ENCODE data around the gene ENTREP1.
"Not testable (repeated sequence)": the region's sequence is repeated elsewhere in the genome, so short reads cannot be mapped to it uniquely, and the experiment has no call there.

The ENTREP1 gene, protein sequence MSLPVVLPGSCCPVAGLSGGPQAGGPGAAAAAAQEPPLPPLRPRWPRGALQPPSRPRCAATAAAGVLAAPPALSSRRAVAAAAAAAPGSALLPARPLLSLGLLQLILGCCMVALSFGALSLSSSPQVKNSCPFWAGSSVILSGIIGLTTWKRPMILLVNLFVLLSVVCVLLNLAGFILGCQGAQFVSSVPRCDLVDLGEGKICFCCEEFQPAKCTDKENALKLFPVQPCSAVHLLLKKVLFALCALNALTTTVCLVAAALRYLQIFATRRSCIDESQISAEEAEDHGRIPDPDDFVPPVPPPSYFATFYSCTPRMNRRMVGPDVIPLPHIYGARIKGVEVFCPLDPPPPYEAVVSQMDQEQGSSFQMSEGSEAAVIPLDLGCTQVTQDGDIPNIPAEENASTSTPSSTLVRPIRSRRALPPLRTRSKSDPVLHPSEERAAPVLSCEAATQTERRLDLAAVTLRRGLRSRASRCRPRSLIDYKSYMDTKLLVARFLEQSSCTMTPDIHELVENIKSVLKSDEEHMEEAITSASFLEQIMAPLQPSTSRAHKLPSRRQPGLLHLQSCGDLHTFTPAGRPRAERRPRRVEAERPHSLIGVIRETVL

GRCh38 chr9:69324549-69325401, at the start of gene ENTREP1:
ENTREP1 (plus strand) TSS chr9:69325215; CDS start chr9:69325310, 95 bp downstream.
- Mint-ChIP-seq H3K9me3 (no peaks in the 10 kb centered on the region), H3K36me3 (no peaks in the 10 kb centered on the region), H3K4me1 (no peaks in the 10 kb centered on the region), H3K4me3 (peak within 1 kb of the TSS; percentile 11), H3K27me3 (peaks cover 44% of the 10 kb centered on the region), H3K27ac (no peak within 1 kb of the TSS)
- peak; percentile 26 for ATAC-seq

DNA sequence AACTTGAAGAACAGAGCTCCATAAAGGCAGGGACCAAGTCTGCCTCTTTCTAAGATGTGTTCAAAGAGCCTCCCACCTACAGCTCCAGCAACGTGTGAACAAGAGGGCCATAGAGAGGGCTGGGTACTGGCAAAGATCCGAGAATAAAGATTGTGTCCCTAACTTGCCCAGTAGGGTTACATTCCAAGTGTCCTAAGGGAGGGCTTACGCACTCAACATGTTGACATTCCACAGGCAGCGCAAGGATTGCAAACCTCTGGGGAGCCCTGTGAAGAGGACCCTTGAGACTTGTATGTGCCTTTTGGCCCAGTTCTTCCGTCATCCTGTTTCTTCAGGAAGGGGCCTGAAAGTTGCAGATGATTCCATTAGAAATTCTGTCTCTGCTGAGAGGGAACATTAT, 48.2 kb upstream of the ENTREP1 start:
- ATAC-seq: no peak
- no peaks in the 10 kb centered on the region for H3K27me3 Mint-ChIP-seq
- no peaks in the 10 kb centered on the region for H3K36me3 Mint-ChIP-seq
- no peak overlapping the region for H3K27ac Mint-ChIP-seq
- no peak overlapping the region for H3K4me3 Mint-ChIP-seq
- peaks cover 4% of the 10 kb centered on the region for H3K4me1 Mint-ChIP-seq
- H3K9me3 Mint-ChIP-seq: peaks cover 10% of the 10 kb centered on the region

DNA sequence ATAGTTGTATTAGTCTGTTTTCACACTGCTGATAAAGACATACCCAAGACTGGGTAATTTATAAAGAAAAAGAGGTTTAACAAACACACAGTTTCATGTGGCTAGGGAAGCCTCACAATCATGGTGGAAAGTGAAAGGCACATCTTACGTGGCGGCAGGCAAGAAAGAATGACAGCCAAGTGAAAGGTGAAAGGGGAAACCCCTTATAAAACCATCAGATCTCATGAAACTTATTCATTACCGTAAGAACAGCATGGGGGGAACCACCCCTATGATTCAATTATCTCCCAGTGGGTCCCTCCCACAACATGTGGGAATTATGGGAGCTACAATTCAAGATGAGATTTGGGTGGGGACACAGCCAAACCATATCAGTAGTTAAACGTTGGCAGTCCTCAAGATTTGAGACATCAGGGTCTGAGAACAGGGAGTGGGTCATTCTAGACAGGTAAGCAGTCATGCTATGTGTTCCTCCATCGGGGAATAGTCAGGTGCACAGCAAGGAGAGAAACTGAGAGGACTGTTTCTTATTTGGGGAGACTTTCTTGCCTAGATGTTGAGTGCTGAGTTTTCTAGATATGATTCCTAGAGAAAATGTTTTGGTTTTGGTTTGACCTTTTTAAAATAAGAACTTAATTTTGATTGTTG, 45.8 kb upstream of the ENTREP1 start:
- Mint-ChIP-seq H3K27me3 (peaks cover 13% of the 10 kb centered on the region), H3K36me3 (no peaks in the 10 kb centered on the region), H3K27ac (no peak overlapping the region), H3K9me3 (peaks cover 10% of the 10 kb centered on the region), H3K4me1 (peaks cover 4% of the 10 kb centered on the region), H3K4me3 (no peak overlapping the region)
- ATAC-seq: no peak

GRCh38 chr9:69279733-69280132, 45.3 kb upstream of the ENTREP1 start:
- Mint-ChIP-seq H3K4me1 (peaks cover 4% of the 10 kb centered on the region), H3K27me3 (peaks cover 17% of the 10 kb centered on the region), H3K9me3 (peaks cover 9% of the 10 kb centered on the region), H3K27ac (no peak overlapping the region), H3K36me3 (no peaks in the 10 kb centered on the region), H3K4me3 (no peak overlapping the region)
- no peak for ATAC-seq

DNA sequence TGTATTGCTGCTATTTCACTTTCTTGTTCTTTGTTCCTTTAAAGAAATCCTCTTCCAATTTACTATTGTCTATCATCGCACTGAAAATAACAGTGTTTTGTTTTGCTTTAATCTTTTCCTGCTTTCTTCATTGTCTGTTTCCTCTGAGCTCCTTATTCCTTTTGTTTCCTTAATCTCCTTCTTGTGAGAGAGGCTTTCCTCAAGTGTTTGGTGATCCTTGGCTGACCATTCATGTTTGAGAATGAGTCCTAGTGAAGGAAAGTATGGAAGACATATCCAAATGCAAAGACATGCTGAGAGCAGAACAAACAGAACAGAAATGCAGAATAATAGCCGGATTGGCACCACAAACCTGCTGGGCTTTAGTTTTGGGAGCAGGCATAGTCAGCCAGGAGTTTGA, 42.0 kb upstream of the ENTREP1 start:
- H3K4me1 Mint-ChIP-seq: peaks cover 4% of the 10 kb centered on the region
- H3K27ac Mint-ChIP-seq: no peak overlapping the region
- no peaks in the 10 kb centered on the region for H3K36me3 Mint-ChIP-seq
- H3K4me3 Mint-ChIP-seq: no peak overlapping the region
- H3K9me3 Mint-ChIP-seq: peaks cover 9% of the 10 kb centered on the region
- ATAC-seq: no peak
- H3K27me3 Mint-ChIP-seq: peaks cover 48% of the 10 kb centered on the region

GRCh38 chr9:69292078-69292477, 32.9 kb upstream of the ENTREP1 start:
- Mint-ChIP-seq H3K36me3 (no peaks in the 10 kb centered on the region), H3K4me3 (no peak overlapping the region), H3K27me3 (peaks cover 8% of the 10 kb centered on the region), H3K4me1 (no peaks in the 10 kb centered on the region), H3K27ac (no peak overlapping the region), H3K9me3 (no peaks in the 10 kb centered on the region)
- no peak for ATAC-seq

DNA sequence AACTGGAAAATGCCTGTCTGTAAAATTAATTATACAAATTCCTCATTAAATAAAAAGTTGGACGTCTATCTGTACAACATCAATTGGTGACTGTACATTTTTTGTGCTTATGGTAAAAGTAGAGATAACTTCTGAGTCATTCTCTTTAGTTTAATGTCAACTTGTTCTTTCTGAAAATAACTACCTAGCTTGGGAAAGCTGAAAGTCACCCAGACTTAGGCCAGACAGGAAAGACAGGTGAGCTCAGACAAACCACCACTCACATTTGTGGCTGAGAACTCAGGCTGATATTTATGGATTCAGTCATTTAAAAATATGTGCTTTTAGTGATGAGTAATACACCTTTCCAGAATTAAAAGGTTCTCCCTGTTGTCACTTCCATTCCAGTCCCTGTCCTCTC, 31.9 kb upstream of the ENTREP1 start:
- H3K9me3 Mint-ChIP-seq: no peaks in the 10 kb centered on the region
- no peaks in the 10 kb centered on the region for H3K27me3 Mint-ChIP-seq
- no peaks in the 10 kb centered on the region for H3K36me3 Mint-ChIP-seq
- no peak for ATAC-seq
- H3K4me1 Mint-ChIP-seq: no peaks in the 10 kb centered on the region
- no peak overlapping the region for H3K4me3 Mint-ChIP-seq
- H3K27ac Mint-ChIP-seq: no peak overlapping the region

GRCh38 chr9:69295872-69296552, 29.0 kb upstream of the ENTREP1 start:
- Mint-ChIP-seq H3K4me3 (no peak overlapping the region), H3K36me3 (no peaks in the 10 kb centered on the region), H3K9me3 (no peaks in the 10 kb centered on the region), H3K27me3 (no peaks in the 10 kb centered on the region), H3K4me1 (no peaks in the 10 kb centered on the region), H3K27ac (no peak overlapping the region)
- no peak for ATAC-seq

DNA sequence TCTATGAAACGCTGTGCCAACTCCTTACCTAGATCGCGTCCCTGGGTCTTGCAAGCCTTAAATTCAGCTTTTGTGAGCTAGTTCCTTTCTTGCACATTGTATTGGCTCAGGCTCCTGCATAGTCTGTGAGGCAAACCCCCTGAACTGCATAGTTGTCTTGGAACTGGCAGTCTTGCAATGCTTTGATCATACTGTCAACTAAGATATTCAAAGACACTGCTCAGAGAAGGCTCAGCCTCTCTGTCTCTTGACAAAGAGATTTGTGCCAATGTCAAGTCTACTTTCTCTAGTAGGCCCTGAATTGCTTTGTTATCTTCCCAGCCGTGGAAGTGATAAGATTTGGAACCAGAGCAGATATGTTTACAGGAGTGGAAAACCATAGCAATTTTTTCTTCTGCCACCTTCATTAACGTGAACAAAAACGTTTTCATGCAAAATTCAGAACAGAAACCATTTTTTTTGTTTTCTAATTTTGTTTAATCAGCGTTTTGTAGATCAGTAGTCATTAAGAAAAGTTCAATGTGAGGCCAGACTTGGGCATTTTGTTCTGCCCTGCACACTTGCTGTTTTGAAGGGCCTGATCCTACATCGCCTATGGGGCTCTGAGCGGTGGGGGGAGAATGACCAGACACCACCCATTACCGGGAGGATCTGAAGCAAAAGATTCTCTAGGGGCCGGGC, 27.6 kb upstream of the ENTREP1 start:
- no peaks in the 10 kb centered on the region for H3K36me3 Mint-ChIP-seq
- no peak overlapping the region for H3K4me3 Mint-ChIP-seq
- H3K9me3 Mint-ChIP-seq: no peaks in the 10 kb centered on the region
- H3K27ac Mint-ChIP-seq: no peak overlapping the region
- no peaks in the 10 kb centered on the region for H3K4me1 Mint-ChIP-seq
- no peak for ATAC-seq
- no peaks in the 10 kb centered on the region for H3K27me3 Mint-ChIP-seq

GRCh38 chr9:69299315-69299714, 25.7 kb upstream of the ENTREP1 start:
- no peak overlapping the region for H3K4me3 Mint-ChIP-seq
- no peaks in the 10 kb centered on the region for H3K36me3 Mint-ChIP-seq
- H3K9me3 Mint-ChIP-seq: no peaks in the 10 kb centered on the region
- ATAC-seq: no peak
- H3K27ac Mint-ChIP-seq: no peak overlapping the region
- H3K27me3 Mint-ChIP-seq: peaks cover 5% of the 10 kb centered on the region
- no peaks in the 10 kb centered on the region for H3K4me1 Mint-ChIP-seq

GRCh38 chr9:69299826-69300225, 25.2 kb upstream of the ENTREP1 start:
- no peaks in the 10 kb centered on the region for H3K9me3 Mint-ChIP-seq
- no peak overlapping the region for H3K4me3 Mint-ChIP-seq
- H3K4me1 Mint-ChIP-seq: no peaks in the 10 kb centered on the region
- H3K27ac Mint-ChIP-seq: no peak overlapping the region
- ATAC-seq: no peak
- H3K36me3 Mint-ChIP-seq: no peaks in the 10 kb centered on the region
- peaks cover 10% of the 10 kb centered on the region for H3K27me3 Mint-ChIP-seq

GRCh38 chr9:69303331-69303730, 21.7 kb upstream of the ENTREP1 start:
- no peak for ATAC-seq
- no peaks in the 10 kb centered on the region for H3K9me3 Mint-ChIP-seq
- no peaks in the 10 kb centered on the region for H3K36me3 Mint-ChIP-seq
- H3K27ac Mint-ChIP-seq: no peak overlapping the region
- H3K4me3 Mint-ChIP-seq: no peak overlapping the region
- peaks cover 18% of the 10 kb centered on the region for H3K27me3 Mint-ChIP-seq
- no peaks in the 10 kb centered on the region for H3K4me1 Mint-ChIP-seq

- not testable (repeated sequence) for H3K9me3 Mint-ChIP-seq, H3K4me3 Mint-ChIP-seq, ATAC-seq, H3K36me3 Mint-ChIP-seq, H3K4me1 Mint-ChIP-seq, H3K27ac Mint-ChIP-seq
- H3K27me3 Mint-ChIP-seq: peaks cover 18% of the 10 kb centered on the region
Measured at GRCh38 chr9:69306895-69307445, 18.0 kb upstream of the ENTREP1 start.

All from stimulated activated memory B cell treated with anti-CD40 and anti-IgM and Interleukin-4, amounts not matched to agents 10 μg/mL and 1 μg/mL and 100 μg/mL, for 72 hours (primary cell).